ENCODE results near the gene WDFY4.

DNA sequence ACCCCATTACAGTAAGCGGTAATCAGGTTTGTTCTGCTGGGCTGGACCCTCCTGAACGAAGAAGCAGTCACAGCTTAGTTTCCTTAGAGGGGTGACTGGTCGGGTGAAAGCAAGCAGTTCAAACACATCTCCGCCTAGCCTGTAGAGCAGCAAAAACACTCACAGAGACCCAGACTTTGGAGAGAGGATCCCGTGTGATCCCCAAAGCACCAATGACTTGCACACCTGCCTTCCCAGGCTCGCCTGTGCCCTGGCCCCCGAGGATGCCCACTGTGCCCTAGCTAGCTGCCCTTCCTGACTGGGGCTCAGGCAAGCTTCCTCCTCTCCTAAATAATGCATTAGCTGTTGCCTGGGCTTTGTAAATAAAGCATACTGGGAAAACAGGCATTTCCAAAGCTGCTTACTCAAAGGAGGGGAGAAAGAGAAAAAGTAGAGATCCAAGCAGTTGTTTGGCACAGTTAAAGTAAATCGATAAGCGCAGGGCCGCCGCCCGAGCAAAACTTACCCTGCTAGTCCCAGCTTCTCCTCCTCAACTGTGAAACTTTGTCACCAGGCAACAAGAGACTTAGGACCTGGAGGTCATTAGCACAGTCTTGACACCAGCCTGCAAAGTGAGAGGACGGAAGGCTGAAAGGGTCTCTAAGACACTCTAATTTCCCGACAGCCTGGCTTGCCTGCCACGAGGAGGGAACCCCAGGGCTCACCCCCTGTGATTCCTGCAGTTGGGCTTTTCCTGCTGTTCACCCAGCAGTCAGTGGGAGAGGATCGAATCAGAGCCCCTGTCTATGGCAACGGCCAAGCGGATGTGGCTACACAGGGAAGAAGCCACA is 250.2 kb downstream of the WDFY4 start:
- TF ChIP-seq EZH2 (IDR thresholded peaks at IDR 0.05) = no peak
- TF ChIP-seq, protein P1, sequence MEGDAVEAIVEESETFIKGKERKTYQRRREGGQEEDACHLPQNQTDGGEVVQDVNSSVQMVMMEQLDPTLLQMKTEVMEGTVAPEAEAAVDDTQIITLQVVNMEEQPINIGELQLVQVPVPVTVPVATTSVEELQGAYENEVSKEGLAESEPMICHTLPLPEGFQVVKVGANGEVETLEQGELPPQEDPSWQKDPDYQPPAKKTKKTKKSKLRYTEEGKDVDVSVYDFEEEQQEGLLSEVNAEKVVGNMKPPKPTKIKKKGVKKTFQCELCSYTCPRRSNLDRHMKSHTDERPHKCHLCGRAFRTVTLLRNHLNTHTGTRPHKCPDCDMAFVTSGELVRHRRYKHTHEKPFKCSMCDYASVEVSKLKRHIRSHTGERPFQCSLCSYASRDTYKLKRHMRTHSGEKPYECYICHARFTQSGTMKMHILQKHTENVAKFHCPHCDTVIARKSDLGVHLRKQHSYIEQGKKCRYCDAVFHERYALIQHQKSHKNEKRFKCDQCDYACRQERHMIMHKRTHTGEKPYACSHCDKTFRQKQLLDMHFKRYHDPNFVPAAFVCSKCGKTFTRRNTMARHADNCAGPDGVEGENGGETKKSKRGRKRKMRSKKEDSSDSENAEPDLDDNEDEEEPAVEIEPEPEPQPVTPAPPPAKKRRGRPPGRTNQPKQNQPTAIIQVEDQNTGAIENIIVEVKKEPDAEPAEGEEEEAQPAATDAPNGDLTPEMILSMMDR (IDR thresholded peaks at IDR 0.05) = no peak
- no peak for TF ChIP-seq EZH2phosphoT487 (IDR thresholded peaks at IDR 0.05)
